HepG2 (cell line): ENCODE results near the gene UBAC1. TPM values are rescaled to one million over a fixed set of nuclear protein-coding genes. Genes with fewer than 3 reads are reported as not detected.

Experiments
- ATAC-seq: fragments of 200-7000 bp; cut with Tn5 transposase; 3 replicates; pipeline ENCODE4 v1.9.1; 2020; ENCODE audit warnings: mild to moderate bottlenecking, moderate library complexity
- BruUV-seq: library from RNA; stranded (reverse); fragments of 400-500 nt; replicated peaks from 2 replicates; lab custom pipeline; 2021; lab: Mats Ljungman, UMichigan
- CTCF ChIA-PET: fragments of 300-600 bp; formaldehyde crosslinking; extraction: SDS; loops from one replicate; lab custom pipeline; 2021; ENCODE audit warnings: low total read pairs, inconsistent platforms, low intra/inter-chr PET ratio; lab: Yijun Ruan, JAX
- POLR2A ChIA-PET: fragments of 350-600 bp; sonication (Branson Sonifier 250); formaldehyde crosslinking; loops from one replicate; lab custom pipeline; 2020; ENCODE audit warnings: antibody characterized with exemption, inconsistent platforms; lab: Yijun Ruan, JAX
- DNase-seq: peaks from one replicate; pipeline ENCODE4 v3.0.0-alpha.2; 2015; ENCODE audit warnings: low spot score
- FAIRE-seq: peaks from 3 replicates; lab custom pipeline; 2011; peaks lifted over from hg19 to GRCh38; lab: Jason Lieb, UNC
- H2AFZ ChIP-seq: one replicate; pipeline ENCODE4 v1.6.1; 2011; ENCODE audit warnings: low read length, inconsistent platforms
- H3K27ac ChIP-seq: fragments of 300-600 bp; 3 replicates; pipeline ENCODE4 v1.8.0; 2011; ENCODE audit warnings: mixed run types, mild to moderate bottlenecking, mixed read lengths, low read length, inconsistent platforms; ENCODE audit not compliant: insufficient read depth; ENCODE audit errors: extremely low read length
- H3K27me3 ChIP-seq, 2 experiments: fragments of 200-600 bp in 1 of 2; 2 replicates in 1 of 2; 3 replicates in 1 of 2; pipeline versions ENCODE4 v1.6.0 to v1.8.0; 2011; ENCODE audit warnings: low read length in 2 of 2, mild to moderate bottlenecking in 2 of 2, moderate library complexity in 2 of 2, inconsistent platforms in 1 of 2; ENCODE audit not compliant: insufficient read depth in 2 of 2, control insufficient read depth in 1 of 2
- H3K36me3 ChIP-seq, 2 experiments: fragments of 200-600 bp in 1 of 2; replicated peaks in 1 of 2; 2 replicates in 1 of 2; 3 replicates in 1 of 2; pipeline versions ENCODE4 v1.5.1 to v1.8.0; 2011; ENCODE audit warnings: low read length in 2 of 2, inconsistent platforms in 1 of 2; ENCODE audit not compliant: insufficient read depth in 2 of 2, control insufficient read depth in 1 of 2
- H3K4me1 ChIP-seq: 2 replicates; pipeline ENCODE4 v1.5.1; 2012; ENCODE audit warnings: low read length, inconsistent platforms; ENCODE audit not compliant: insufficient read depth
- H3K4me2 ChIP-seq: 2 replicates; pipeline ENCODE4 v1.6.0; 2011; ENCODE audit warnings: low read depth, low read length, inconsistent platforms
- H3K4me3 ChIP-seq, 3 experiments: fragments of 200-600 bp in 1 of 3; sonication (generic), shearing (Covaris generic) in 1 of 3; replicated peaks in 1 of 3; 2 replicates each; pipeline ENCODE4 v1.5.1; 2011 to 2016; ENCODE audit warnings: low read length in 3 of 3, inconsistent platforms in 2 of 3, low read depth in 2 of 3, mild to moderate bottlenecking in 2 of 3, control low read depth in 1 of 3, mixed read lengths in 1 of 3; ENCODE audit not compliant: insufficient read depth in 1 of 3
- H3K79me2 ChIP-seq: one replicate; pipeline ENCODE4 v1.6.1; 2011; ENCODE audit warnings: low read length, inconsistent platforms; ENCODE audit not compliant: insufficient read depth
- H3K9ac ChIP-seq: 2 replicates; pipeline ENCODE4 v1.6.0; 2011; ENCODE audit warnings: mild to moderate bottlenecking, low read depth, low read length, inconsistent platforms; ENCODE audit not compliant: insufficient read depth
- H3K9me3 ChIP-seq: 2 replicates; pipeline ENCODE4 v1.5.1; 2012; ENCODE audit warnings: mild to moderate bottlenecking, low read length
- H4K20me1 ChIP-seq: 2 replicates; pipeline ENCODE4 v1.6.0; 2011; ENCODE audit warnings: inconsistent platforms, mild to moderate bottlenecking, low read length, moderate library complexity; ENCODE audit not compliant: insufficient read depth
- ATF7 ChIP-seq, 2 experiments: fragments of 450-650 bp in 1 of 2; sonication (generic) in 1 of 2; formaldehyde crosslinking in 1 of 2; IDR thresholded peaks; 2 replicates each; pipeline versions ENCODE4 v1.4.0 to v1.6.1; 2016 to 2020; ENCODE audit warnings: antibody characterized with exemption in 1 of 2, mild to moderate bottlenecking in 1 of 2, missing genetic modification reagents in 1 of 2
- KDM3A ChIP-seq: IDR thresholded peaks from 2 replicates; pipeline ENCODE4 v1.6.1; 2018; ENCODE audit warnings: low read depth, missing compliant biosample characterization
- LCORL ChIP-seq, 2 experiments: fragments of 450-650 bp in 1 of 2; sonication (generic) in 1 of 2; formaldehyde crosslinking in 1 of 2; IDR thresholded peaks; 2 replicates each; pipeline versions ENCODE4 v1.5.0 to v1.6.1; 2017 to 2020; ENCODE audit warnings: antibody characterized with exemption in 1 of 2, missing genetic modification reagents in 1 of 2
- NR2F2 ChIP-seq: IDR thresholded peaks from 2 replicates; pipeline ENCODE4 v1.6.1; 2012; ENCODE audit warnings: low read depth, inconsistent platforms, borderline replicate concordance
- PLRG1 ChIP-seq: fragments of 450-650 bp; conservative IDR thresholded peaks from 2 replicates; pipeline ENCODE4 v1.6.1; 2016
- REPIN1 ChIP-seq: sonication (generic); formaldehyde crosslinking; IDR thresholded peaks from 2 replicates; pipeline ENCODE4 v1.8.0; 2022; ENCODE audit warnings: missing genetic modification reagents, low read depth, mild to moderate bottlenecking, borderline replicate concordance
- WGBS: methylation state at CpG from one replicate; pipeline ENCODE4 v1.1.6; 2017; ENCODE audit warnings: low lambda C conversion rate; 5-methylcytosine and 5-hydroxymethylcytosine counted together
- in situ Hi-C: cut with HindIII; loops from 2 replicates; pipeline ENCODE4 v1.10.0; 2017; ENCODE audit warnings: low pct_unique_long_range_greater_than_20kb; ENCODE audit not compliant: extremely low pct_ligation_motif_present
- intact Hi-C: fragments of 100-400 bp; cut with micrococcal nuclease; formaldehyde crosslinking; loops from one replicate; pipeline ENCODE4 v1.10.0; 2022; ENCODE audit not compliant: unreplicated experiment
- polyA plus RNA-seq, 8 experiments: library from polyadenylated mRNA; depleted of rRNA in 3 of 8; stranded (reverse) in 7 of 8; unstranded in 1 of 8; fragments of >200 nt; fragmentation: Illumina TruSeq in 4 of 8; extraction: Trizol in 4 of 8; gene quantifications; 2 replicates each; pipeline versions ENCODE4 v1.2.1 to v1.2.3, GENCODE V29; 2011 to 2016; ENCODE audit warnings: low read depth in 4 of 8, missing spikeins in 1 of 8, mixed read lengths in 1 of 8; ENCODE audit not compliant: insufficient read depth in 1 of 8
- total RNA-seq, 5 experiments: library from RNA; depleted of rRNA; stranded (reverse); fragments of >200 nt; fragmentation: Illumina TruSeq; extraction: Trizol; gene quantifications; 2 replicates each; pipeline ENCODE4 v1.2.3, GENCODE V29; 2016; ENCODE audit warnings: low read depth in 1 of 5
- TF ChIP-seq, protein P1 (sequence below): sonication (generic); formaldehyde crosslinking; IDR thresholded peaks from 2 replicates; pipeline ENCODE4 v1.8.1; 2023; ENCODE audit warnings: mild to moderate bottlenecking, inconsistent platforms, moderate library complexity, missing genetic modification reagents, borderline replicate concordance
- TF ChIP-seq, protein P2 (sequence below): sonication (generic); formaldehyde crosslinking; IDR thresholded peaks from 2 replicates; pipeline ENCODE4 v1.4.0; 2020; ENCODE audit warnings: mild to moderate bottlenecking, missing genetic modification reagents, borderline replicate concordance
- TF ChIP-seq, protein P3 (sequence below): sonication (generic); formaldehyde crosslinking; IDR thresholded peaks from 2 replicates; pipeline ENCODE4 v1.4.0; 2020; ENCODE audit warnings: missing genetic modification reagents

The UBAC1 gene
- total and polyA plus RNA-seq, 2 of the 13 experiments (the other 11 are each of a cell fraction or from before 2014, with no cell fraction given) = 32.2 to 34.1 TPM

DNA sequence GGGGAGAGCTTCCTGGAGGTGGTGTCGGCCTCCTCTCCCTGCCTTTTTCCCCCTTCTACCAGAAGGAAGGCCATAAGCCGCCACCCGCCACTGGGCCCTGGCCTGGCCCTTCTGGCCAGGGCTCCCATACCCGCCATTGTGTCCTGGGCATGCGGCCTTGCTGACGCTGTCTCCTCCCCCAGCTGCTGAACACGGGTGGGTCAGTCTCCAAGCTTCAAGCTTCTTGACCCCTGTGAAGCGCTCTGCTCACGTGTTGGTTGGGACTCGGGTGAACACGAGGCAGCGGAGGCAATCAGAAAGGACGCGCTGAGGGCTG lies 24.2 kb upstream of the UBAC1 start:
- WGBS = 68% methylated on average over 6 of the region's 14 CpGs

DNA sequence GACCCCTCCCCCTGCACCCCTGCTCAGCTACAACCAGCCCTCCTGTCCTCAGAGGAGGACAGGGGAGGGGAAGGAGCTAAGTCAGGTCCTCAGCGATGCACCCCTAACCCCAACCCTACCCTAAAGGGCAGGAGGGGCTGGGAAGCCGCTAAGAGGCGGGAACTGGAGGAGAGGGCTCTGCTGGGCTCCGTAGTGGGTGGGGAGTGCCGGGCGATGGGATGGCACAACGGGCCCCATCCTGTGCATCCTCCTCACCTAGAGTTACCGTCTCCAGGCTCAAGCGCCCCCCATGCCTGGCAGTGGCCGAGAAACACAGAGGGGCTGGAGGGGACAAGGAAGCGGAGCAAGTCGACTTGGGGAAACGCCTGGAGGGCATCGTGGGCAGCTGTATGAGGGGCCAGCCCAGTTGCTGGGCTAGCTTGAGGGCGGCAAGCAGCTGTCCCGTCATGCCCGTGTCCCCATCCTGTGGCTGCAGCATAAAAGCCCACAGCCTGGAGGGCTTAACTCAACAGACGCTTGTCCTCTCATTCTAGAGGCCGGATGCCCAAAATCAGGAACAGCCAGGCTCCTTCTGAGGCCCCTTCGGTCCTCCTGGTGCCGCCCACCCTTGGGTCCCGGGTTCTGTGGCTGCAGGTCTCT lies 23.0 kb upstream of the UBAC1 start:
- FAIRE-seq (no peak), ATAC-seq (no peak), DNase-seq (no peak)
- H3K9ac ChIP-seq = no peak overlapping the region
- in situ Hi-C loops (loop anchor here (25.0 kb wide), 1 partner anchor 278 kb away; no protein-coding TSS in a partner anchor), intact Hi-C loops (no loop called here)
- H3K27ac ChIP-seq = no peak overlapping the region
- no peaks in the 10 kb centered on the region for H3K79me2 ChIP-seq
- BruUV-seq = no TSS peak
- H3K4me2 ChIP-seq = no peak overlapping the region
- H2AFZ ChIP-seq = no peak overlapping the region
- peaks cover 25 to 87% of the 10 kb centered on the region in 2 experiments for H3K27me3 ChIP-seq
- ChIA-PET CTCF (no interaction called here), POLR2A (no interaction called here)
- no peaks in the 10 kb centered on the region for H3K9me3 ChIP-seq
- H4K20me1 ChIP-seq = 0 out of 2 replicates have a peak, but pooled peaks cover 2% of the 10 kb centered on the region
- peaks cover 27% of the 10 kb centered on the region for H3K4me1 ChIP-seq
- H3K4me3 ChIP-seq = no peak overlapping the region
- no peaks in the 10 kb centered on the region for H3K36me3 ChIP-seq
- WGBS = 57% methylated on average over 12 of the region's 22 CpGs
- TF ChIP-seq ATF7 (IDR thresholded peaks at IDR 0.05) (no peak), ATF7 (CRISPR knock-in tag; IDR thresholded peaks at IDR 0.05) (no peak), NR2F2 (no peak)
- TF ChIP-seq, protein P1, sequence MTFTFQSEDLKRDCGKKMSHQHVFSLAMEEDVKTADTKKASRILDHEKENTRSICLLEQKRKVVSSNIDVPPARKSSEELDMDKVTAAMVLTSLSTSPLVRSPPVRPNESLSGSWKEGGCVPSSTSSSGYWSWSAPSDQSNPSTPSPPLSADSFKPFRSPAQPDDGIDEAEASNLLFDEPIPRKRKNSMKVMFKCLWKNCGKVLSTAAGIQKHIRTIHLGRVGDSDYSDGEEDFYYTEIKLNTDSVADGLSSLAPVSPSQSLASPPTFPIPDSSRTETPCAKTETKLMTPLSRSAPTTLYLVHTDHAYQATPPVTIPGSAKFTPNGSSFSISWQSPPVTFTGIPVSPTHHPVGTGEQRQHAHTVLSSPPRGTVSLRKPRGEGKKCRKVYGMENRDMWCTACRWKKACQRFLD (CRISPR knock-in tag) = no peak
- TF ChIP-seq, protein P2, sequence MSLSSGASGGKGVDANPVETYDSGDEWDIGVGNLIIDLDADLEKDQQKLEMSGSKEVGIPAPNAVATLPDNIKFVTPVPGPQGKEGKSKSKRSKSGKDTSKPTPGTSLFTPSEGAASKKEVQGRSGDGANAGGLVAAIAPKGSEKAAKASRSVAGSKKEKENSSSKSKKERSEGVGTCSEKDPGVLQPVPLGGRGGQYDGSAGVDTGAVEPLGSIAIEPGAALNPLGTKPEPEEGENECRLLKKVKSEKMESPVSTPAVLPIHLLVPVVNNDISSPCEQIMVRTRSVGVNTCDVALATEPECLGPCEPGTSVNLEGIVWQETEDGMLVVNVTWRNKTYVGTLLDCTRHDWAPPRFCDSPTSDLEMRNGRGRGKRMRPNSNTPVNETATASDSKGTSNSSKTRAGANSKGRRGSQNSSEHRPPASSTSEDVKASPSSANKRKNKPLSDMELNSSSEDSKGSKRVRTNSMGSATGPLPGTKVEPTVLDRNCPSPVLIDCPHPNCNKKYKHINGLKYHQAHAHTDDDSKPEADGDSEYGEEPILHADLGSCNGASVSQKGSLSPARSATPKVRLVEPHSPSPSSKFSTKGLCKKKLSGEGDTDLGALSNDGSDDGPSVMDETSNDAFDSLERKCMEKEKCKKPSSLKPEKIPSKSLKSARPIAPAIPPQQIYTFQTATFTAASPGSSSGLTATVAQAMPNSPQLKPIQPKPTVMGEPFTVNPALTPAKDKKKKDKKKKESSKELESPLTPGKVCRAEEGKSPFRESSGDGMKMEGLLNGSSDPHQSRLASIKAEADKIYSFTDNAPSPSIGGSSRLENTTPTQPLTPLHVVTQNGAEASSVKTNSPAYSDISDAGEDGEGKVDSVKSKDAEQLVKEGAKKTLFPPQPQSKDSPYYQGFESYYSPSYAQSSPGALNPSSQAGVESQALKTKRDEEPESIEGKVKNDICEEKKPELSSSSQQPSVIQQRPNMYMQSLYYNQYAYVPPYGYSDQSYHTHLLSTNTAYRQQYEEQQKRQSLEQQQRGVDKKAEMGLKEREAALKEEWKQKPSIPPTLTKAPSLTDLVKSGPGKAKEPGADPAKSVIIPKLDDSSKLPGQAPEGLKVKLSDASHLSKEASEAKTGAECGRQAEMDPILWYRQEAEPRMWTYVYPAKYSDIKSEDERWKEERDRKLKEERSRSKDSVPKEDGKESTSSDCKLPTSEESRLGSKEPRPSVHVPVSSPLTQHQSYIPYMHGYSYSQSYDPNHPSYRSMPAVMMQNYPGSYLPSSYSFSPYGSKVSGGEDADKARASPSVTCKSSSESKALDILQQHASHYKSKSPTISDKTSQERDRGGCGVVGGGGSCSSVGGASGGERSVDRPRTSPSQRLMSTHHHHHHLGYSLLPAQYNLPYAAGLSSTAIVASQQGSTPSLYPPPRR (CRISPR knock-in tag) = no peak

More for the DNA sequence above, 24.2 kb upstream of the UBAC1 start:
- intact Hi-C loops = no loop called here
- in situ Hi-C loops = loop anchor here (25.0 kb wide), 1 partner anchor 277 kb away; no protein-coding TSS in a partner anchor
- Histone ChIP-seq H3K9me3 (no peaks in the 10 kb centered on the region), H3K4me1 (peaks cover 39% of the 10 kb centered on the region), H3K4me2 (no peak overlapping the region), H4K20me1 (0 out of 2 replicates have a peak, but pooled peaks cover 2% of the 10 kb centered on the region), H3K9ac (no peak overlapping the region), H3K27ac (no peak overlapping the region), H3K79me2 (no peaks in the 10 kb centered on the region), H2AFZ (no peak overlapping the region), H3K4me3 (no peak overlapping the region), H3K27me3 (peaks cover 21 to 80% of the 10 kb centered on the region in 2 experiments), H3K36me3 (no peaks in the 10 kb centered on the region)
- BruUV-seq = no TSS peak
- ATAC-seq = no peak
- POLR2A ChIA-PET = interaction anchor here (1.6 kb wide), 1 partner anchor 134 kb away, joined by 4 read pairs; no protein-coding TSS in a partner anchor
- FAIRE-seq = no peak
- DNase-seq = no peak
- CTCF ChIA-PET = no interaction called here
- TF ChIP-seq KDM3A (CRISPR knock-in tag) (no peak), LCORL (IDR thresholded peaks at IDR 0.05) (no peak), LCORL (CRISPR knock-in tag; IDR thresholded peaks at IDR 0.05) (no peak), PLRG1 (no peak), REPIN1 (CRISPR knock-in tag) (no peak)
- TF ChIP-seq, protein P3, sequence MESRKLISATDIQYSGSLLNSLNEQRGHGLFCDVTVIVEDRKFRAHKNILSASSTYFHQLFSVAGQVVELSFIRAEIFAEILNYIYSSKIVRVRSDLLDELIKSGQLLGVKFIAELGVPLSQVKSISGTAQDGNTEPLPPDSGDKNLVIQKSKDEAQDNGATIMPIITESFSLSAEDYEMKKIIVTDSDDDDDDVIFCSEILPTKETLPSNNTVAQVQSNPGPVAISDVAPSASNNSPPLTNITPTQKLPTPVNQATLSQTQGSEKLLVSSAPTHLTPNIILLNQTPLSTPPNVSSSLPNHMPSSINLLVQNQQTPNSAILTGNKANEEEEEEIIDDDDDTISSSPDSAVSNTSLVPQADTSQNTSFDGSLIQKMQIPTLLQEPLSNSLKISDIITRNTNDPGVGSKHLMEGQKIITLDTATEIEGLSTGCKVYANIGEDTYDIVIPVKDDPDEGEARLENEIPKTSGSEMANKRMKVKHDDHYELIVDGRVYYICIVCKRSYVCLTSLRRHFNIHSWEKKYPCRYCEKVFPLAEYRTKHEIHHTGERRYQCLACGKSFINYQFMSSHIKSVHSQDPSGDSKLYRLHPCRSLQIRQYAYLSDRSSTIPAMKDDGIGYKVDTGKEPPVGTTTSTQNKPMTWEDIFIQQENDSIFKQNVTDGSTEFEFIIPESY (CRISPR knock-in tag) = peak; percentile 62; the same call in 1 of the 2 replicates
